GM21723 (cell line): ENCODE measurements around the gene COL12A1.
"Not testable (repeated sequence)": the region's sequence is repeated elsewhere in the genome, so short reads cannot be mapped to it uniquely, and the experiment has no call there.

Source experiments
- ATAC-seq: cut with Tn5 transposase; IDR thresholded peaks from one replicate; pipeline ENCODE4 v1.9.1; 2021; ENCODE audit warnings: mild to moderate bottlenecking, moderate library complexity; ENCODE audit not compliant: unreplicated experiment

The COL12A1 gene

DNA sequence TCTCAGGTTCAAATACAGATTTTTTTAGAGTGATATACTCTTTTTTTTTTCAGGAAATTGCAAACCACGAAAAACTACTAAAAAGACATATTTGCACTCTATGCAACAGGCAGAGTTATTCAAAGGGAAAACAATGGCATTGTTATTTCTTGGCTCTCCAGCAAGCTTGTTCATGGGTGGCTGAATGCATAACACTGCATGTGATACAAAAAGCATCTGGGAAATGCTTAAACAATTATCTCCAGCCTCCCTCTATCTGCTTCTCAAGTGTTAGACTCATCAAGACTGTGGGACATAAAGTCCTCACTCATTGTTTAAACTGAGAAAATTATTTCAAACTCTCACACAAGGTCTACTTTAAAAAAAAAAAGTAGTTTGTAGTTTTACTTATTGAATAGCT is 7.3 kb upstream of the COL12A1 start:
- no peak for ATAC-seq

- ATAC-seq = no peak
Observed at GRCh38 chr6:75211920-75212590, 6.2 kb upstream of the COL12A1 start.

- ATAC-seq = no peak
Observed at GRCh38 chr6:75210885-75211739, 5.3 kb upstream of the COL12A1 start.

- ATAC-seq = no peak
Observed at GRCh38 chr6:75209184-75209723, 3.4 kb upstream of the COL12A1 start.

DNA sequence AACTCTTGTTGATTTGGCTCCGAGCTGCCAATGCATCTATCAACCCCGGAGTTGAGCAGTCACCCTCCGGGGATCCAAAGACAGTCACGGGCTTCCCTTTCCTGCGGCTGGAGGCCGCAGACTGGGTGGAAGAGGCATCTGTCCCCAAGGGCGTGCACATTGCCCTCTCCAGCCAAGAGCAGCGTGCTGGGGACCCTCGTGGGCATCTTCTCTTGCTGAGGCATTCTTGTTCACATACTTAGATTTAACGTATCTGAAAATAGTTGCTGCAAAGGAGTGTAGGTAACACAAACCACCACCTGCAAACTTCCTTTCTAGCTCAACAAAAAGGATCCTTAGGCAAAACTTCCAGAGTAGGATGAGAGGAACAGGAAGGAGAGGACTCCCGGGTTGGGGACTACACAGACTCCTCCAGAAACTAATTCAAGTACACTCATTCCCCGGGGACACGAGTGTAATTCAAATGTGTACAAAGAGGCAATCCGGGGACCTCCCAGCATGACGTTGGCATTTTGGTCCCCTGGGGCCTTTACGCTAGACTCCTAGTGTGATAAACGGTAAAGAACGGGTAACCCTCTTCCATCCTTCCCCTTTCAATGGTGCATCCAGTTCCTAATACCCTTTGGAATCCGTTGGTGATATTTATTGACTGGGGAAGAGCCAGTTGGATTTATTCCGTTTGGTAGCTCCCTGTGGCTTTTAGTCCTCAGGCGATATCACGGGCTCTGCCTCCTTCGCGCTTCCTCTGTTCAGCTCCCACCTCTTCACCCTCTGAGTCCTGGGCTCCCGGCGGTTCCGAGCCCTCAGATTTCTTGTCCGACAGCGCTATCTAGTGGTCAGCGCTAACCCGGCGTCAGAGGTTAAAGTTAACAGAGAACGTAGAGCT is 2.7 kb upstream of the COL12A1 start:
- peak; percentile 85 for ATAC-seq

DNA sequence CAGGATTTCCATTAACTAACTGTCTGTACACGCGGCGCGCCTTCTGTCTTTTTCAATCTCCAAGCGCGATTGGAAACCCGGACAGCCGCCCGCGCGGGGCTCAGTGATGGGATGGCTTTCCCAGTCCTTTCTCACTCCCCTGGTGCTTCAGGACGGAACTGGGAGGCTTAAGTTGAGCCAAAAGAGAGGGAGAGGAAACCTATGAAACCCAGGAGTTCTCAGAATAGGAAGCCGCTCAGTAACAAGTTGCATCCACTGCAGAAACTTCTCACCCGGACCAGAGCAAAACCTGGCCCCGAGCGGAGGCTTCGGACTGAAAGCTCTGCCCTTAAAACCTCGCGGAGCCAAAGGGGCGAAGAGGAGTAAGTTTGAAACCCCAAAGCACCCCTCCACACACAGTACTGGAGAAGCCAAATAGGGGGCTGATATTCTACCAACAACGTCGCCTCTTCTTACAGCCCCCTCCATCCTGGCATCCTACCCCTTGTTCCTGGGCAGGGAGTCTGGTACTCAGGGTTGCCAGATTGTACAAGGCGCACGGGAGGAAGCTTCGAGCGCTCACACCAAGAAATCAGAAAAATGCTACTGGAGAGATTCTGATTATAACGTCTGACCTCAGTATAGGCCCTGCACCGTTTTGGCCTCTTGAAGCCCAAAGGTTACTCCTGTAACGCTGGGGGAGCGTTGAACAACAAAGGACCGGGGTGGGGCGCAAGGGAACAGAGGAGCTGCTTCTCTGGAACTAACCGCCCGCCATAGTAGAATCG is 906 bp upstream of the COL12A1 start:
- ATAC-seq = no peak

DNA sequence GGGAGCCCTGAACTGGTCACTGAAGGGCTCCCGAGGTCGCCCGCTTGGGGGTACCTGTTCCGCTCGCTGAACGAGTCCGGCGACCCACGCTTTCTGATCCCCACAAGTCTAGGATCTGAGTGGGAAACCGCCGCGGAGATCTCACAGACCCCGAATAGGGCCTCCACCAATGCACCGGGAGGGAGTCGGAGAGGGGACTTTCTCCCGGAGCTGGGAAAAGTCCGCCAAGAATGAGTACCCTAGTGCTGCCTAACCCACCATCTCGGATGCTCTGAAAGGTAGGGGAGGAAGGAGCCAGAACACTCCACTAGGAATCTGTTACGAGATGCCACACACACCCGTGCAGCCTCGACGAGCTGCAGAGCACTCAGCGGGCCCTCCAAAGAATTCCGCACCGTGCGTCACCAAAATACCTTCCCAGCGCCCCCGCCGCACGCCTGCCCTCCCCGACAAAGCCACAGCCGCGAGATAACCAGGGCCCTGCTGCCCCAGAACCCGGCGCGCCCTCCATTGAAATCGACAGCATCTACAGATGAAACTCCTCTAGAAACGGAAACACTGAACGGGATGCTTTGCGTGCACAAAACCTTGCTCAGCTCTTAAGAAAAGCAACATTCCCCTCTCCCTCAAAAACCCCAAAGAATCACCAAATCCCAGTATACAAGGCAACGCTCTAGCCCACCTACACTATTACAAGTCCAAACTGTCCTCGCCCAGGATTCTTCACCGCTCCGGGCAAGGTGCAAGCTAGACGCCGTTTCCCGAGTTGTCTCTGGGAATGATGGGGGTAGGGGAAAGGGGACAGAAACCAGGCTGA is 686 bp downstream of the COL12A1 start:
- no peak for ATAC-seq

DNA sequence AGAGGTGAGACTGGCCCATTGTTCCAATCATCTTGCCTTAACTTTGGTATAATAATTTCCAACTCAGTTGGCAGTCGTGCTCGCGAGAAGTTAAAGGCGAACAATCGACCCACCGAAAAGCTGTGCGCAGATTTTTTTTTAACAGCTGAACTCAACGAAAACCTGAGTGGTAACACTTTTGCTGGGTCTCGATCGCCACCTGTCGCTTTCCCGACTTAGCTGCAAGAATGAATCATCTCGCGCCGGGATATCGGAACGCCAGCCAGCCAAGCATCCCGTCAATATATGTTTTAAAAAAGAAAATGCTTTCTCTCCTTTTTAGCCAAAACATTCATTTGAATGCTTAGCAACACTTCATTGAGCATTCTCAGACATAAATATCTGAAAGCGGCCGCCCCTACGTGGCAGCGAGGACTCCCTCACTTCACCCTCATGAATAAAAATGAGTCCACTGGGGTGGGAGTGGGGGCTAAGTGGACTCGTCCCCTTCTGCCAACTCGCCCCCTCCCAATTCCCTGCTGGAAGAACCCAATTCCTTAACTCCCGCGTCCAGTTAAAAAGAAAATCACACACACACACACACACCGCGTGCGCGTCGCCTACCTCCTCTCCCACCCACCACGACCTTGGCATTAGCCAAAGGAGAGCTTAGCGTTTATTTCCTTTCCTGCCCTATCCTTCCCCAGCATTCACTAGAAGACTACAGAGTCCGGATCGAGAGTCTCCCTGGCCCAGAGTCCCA is 1.5 kb downstream of the COL12A1 start:
- ATAC-seq = no peak

DNA sequence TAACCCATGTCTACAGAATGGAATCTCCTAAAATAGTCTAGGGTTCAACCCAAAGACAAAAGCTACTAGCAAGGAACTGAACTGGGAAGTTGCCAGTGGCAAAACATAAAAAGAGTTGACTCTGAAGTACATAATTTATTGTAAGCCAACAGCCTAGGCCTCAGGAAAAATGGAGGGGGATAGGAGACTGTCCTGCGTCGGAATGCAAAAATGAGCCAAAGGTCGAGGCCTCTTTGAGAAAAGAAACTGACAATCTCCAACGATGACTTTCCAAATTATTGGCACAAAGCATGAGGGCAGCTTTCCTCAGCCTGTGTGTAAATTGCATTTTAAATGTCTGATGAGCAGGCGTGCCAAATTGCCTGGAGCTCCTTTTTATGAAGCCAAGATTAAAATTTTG is 2.1 kb downstream of the COL12A1 start:
- no peak for ATAC-seq

- ATAC-seq = no peak
Observed at GRCh38 chr6:75202676-75203131, 3.1 kb downstream of the COL12A1 start.

DNA sequence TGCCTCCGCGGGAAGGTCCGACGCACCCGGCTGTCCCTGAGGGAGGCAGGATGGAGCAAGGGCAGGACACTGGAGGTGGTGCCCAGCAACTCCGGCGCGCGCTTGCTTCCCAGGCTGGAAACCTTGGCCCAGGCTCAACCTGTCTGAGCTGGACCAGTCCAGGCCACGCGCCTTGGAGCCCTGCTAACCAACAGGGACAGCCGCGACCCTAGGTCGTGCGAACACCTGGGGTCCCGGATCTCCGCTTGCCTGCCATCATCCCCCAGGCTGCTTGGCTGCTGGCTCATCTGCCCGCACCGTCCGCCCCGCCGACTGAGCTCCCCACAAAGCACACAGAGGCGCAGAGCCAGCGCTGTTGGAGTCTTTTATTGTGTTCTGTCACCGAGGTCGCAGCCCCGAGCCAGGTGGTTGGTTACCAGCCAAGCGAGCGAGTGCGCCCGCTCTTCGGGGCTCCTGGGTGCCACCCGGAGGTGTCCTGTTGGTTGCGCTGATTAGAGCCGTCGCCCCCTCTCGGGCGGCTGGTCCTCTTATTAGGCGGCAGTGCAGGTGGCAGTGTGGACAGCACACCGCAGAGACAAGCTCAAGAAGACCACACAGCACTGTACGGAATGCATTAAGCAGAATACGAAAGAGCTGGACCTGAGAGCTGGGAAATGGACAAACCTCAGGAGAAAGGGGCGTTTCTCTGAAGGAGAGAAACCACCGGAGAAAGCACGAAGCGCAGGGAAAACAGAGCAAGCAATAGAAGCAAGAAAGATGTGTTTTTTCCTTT is 3.8 kb downstream of the COL12A1 start:
- no peak for ATAC-seq

DNA sequence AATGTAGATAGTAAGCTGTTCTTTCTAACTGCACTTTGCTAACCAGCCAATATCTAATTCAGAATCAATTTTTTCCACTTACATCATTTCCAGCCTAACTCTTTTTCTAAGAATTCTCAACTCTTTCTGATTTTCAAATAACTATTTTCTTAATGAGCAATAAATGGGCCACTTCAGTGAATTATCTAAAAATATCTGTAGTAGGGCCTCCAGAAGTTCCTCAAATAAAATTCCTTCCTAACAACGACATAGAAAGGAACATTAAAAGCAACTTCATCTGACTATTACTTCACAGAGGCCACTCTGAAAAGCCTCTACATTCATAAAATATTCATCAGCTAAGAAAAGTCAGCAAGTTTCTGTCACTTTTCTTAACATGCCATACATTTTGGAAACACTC is 4.8 kb downstream of the COL12A1 start:
- ATAC-seq = no peak

GRCh38 chr6:75199889-75200288 is 6.0 kb downstream of the COL12A1 start:
- ATAC-seq = no peak

DNA sequence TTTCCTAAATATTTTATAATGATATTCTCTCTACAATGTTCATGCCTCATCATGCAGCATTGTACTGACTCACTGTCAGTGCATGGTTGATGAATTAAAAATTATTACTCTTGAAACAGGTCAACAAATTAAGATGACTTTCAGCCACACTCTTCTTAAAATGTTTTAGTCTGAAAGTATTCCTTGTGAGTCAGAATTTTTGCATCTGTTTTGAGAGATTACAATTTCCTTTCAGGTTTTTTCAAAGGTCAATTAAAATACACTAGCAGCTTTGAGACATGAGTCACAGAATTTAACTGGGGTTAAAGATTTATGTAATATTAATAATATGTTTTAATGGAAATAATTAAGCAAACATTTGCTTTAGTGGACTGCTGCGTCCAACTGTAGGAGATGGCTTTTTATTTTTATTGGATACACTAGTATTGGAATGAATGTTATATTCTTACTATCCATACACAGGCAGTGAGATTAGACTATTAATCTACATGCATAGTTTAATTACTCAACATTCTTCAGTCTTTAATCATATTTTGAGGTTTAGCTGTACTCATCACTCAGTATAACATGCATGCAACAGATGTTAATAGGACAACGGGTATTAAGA is 9.7 kb downstream of the COL12A1 start:
- no peak for ATAC-seq

GRCh38 chr6:75188221-75188925 is 17.5 kb downstream of the COL12A1 start:
- no peak for ATAC-seq

DNA sequence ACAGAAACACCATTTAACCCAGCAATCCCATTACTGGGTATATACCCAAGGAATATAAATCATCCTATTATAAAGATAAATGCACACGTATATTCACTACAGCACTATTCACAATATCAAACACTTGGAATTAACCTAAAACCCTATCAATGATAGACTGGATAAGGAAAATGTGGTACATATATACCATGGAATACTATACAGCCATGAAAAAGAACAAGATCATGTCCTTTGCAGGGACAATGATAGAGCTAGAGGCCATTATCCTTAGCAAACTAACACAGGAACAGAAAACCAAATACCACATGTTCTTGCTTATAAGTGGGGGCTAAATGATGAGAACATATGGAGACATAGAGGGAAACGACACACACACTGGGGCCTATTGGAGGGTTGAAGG is 19.3 kb downstream of the COL12A1 start:
- not testable (repeated sequence) for ATAC-seq

DNA sequence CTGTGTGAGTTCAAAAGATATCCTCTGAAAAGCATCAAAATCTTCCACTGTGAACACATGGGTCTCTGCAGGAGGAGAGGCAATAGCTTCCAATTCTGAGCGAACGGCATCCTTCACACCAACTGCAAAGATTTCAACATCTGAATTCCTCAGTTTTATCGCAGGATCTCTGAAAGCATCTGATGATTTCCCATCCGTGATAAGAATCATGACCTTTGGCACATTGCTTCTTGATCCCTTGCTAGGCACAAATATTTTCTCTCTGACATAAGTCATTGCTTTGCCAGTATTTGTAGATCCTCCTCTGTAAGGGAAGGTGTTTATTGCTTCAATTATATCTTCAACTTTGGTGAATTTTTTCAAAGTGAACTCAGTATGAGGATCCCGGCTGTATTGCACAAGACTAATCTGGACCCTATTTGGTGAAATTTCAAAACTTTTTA is 22.7 kb downstream of the COL12A1 start:
- no peak for ATAC-seq
